Uterus (tissue), 4 donors: Measurements from ENCODE around the gene WDR91. TPM values are rescaled to one million over a fixed set of nuclear protein-coding genes. Genes with fewer than 3 reads are reported as not detected.

Source experiments
- DNase-seq, 2 donors: peaks; one replicate each; pipeline ENCODE4 v3.0.0-alpha.2; 2019 to 2020
- H3K27ac ChIP-seq, 2 donors: fragments of 200-600 bp; sonication (generic); 1 replicate in 1 of 2; 2 replicates in 1 of 2; pipeline ENCODE4 v1.5.1; 2016 to 2018
- H3K27me3 ChIP-seq, 2 donors: fragments of 200-600 bp; sonication (generic); one replicate each; pipeline ENCODE4 v1.5.1; 2018 to 2019; ENCODE audit warnings: control low read depth in 1 of 2
- H3K36me3 ChIP-seq, 2 donors: fragments of 200-600 bp; sonication (generic); one replicate each; pipeline ENCODE4 v1.5.1; 2019; ENCODE audit warnings: control low read depth in 1 of 2
- H3K4me1 ChIP-seq, 2 donors: fragments of 200-600 bp; sonication (generic); one replicate each; pipeline ENCODE4 v1.5.1; 2018 to 2019; ENCODE audit warnings: control low read depth in 1 of 2
- H3K4me3 ChIP-seq, 2 donors: fragments of 200-600 bp; sonication (generic); 1 replicate in 1 of 2; 2 replicates in 1 of 2; pipeline ENCODE4 v1.5.1; 2018 to 2019; ENCODE audit warnings: mild to moderate bottlenecking in 1 of 2
- H3K9me3 ChIP-seq, 2 donors: fragments of 200-600 bp; sonication (generic); one replicate each; pipeline ENCODE4 v1.5.1; 2019; ENCODE audit warnings: control low read depth in 1 of 2
- CTCF ChIP-seq, 4 experiments: fragments of 200-600 bp in 2 of 4; fragments of 450-650 bp in 2 of 4; sonication (generic) in 2 of 4; IDR thresholded peaks; one replicate each; pipeline ENCODE4 v1.5.1; 2016 to 2019; ENCODE audit warnings: antibody characterized with exemption in 4 of 4, mild to moderate bottlenecking in 2 of 4, moderate library complexity in 1 of 4
- POLR2A ChIP-seq, 2 donors: fragments of 450-650 bp; IDR thresholded peaks; one replicate each; pipeline ENCODE4 v1.6.1; 2016; ENCODE audit warnings: antibody characterized with exemption in 2 of 2, mild to moderate bottlenecking in 1 of 2, moderate library complexity in 1 of 2
- intact Hi-C: fragments of 100-400 bp; cut with DNase I; formaldehyde crosslinking; loops from one replicate; pipeline ENCODE4 v1.15.1; 2023; ENCODE audit warnings: low total_unique reads
- total RNA-seq, 4 donors: library from RNA; depleted of rRNA in 3 of 4; stranded (reverse); fragments of >200 nt in 3 of 4; gene quantifications; one replicate each; pipeline versions ENCODE4 v1.1.0 to v1.2.4, GENCODE V29; 2014 to 2023
- donor health status: DM: yes; HTN: yes; CAD: no.

Gene WDR91
- 10 to 100 TPM; 11.8 to 33.2 (median 17.1) TPM for total RNA-seq

DNA sequence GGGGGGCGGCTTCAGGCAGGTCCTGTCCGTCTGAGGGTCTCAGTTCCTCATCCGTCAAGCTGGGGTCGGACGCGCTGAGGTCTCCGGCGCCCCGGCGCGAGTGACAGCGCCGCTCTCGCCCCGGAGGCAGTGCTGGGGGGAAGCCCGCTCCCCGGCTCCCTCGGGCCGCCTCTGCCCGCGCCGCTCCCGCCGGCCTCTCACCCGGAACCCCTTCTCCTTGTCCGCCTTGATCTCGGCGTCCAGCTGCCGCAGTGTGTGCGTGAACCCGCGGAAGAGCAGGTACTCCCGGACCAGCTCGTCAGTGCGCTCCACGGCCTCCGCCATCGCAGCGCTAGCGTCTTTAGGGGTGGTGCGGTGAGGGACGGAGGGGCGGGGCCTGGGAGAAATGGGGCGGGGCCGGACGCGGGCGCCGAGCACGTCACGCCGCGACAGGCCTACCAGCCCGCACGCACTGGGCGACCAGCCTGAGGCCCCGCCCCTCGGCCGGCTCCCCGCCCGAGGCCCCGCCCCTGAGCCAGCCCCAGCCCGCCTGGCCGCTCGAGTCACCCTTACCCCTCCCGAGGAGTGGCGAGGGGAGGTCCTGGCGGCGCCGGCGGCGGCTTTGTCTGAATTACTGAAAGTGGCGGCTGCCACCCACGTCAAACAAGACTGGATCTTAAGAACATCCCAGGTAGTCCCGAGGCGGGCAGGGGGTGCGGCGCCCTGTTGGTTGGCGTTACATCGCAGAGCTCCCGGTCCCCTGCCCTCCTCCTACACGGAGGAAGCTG lies at the start of gene WDR91:
Gene WDR91 (minus strand): TSS at position 348 of the 767 bp plus-strand sequence. CDS start 24 bp downstream, at position 324.
- DNase-seq = peak; percentile 95 to 98
- peak within 1 kb of the TSS; percentile 95 to 96 for H3K27ac ChIP-seq
- TF ChIP-seq CTCF (IDR thresholded peaks at IDR 0.05) = peak in 3 of 4 experiments; percentile 2 to 29 (median 18)
- TF ChIP-seq POLR2A (IDR thresholded peaks at IDR 0.05) = peak; percentile 87 to 90
- H3K4me1 ChIP-seq = no peaks in the 10 kb centered on the region
- H3K36me3 ChIP-seq = no peaks in the 10 kb centered on the region
- H3K4me3 ChIP-seq = peak within 1 kb of the TSS; percentile 64 to 79
- H3K27me3 ChIP-seq = no peaks in the 10 kb centered on the region
- no peaks in the 10 kb centered on the region for H3K9me3 ChIP-seq
- intact Hi-C loops = no loop called here

DNA sequence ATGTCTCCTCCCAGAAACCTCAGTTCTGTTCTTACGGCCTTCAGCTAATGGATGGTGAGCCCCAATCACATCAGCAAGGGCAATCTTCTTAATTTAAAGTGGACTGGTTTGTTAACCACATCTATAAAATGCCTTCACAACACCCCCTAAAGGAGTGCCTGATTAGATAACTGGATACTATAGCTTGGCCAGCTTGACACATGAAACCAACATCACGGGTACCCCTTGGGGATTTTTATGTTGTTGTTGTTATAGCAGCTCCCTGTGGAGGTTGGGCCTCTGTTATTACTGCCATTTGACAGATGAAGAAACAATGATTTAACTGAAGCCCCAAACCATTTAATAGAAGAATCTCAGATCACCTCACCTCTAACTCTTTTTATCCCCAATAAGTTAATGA lies 49.1 kb upstream of the WDR91 start:
- H3K27me3 ChIP-seq = no peaks in the 10 kb centered on the region
- H3K9me3 ChIP-seq = no peaks in the 10 kb centered on the region
- no peak for TF ChIP-seq CTCF (IDR thresholded peaks at IDR 0.05)
- intact Hi-C loops = no loop called here
- H3K27ac ChIP-seq = no peak overlapping the region
- no peak overlapping the region for H3K4me3 ChIP-seq
- DNase-seq = no peak
- no peaks in the 10 kb centered on the region for H3K36me3 ChIP-seq
- no peaks in the 10 kb centered on the region for H3K4me1 ChIP-seq

DNA sequence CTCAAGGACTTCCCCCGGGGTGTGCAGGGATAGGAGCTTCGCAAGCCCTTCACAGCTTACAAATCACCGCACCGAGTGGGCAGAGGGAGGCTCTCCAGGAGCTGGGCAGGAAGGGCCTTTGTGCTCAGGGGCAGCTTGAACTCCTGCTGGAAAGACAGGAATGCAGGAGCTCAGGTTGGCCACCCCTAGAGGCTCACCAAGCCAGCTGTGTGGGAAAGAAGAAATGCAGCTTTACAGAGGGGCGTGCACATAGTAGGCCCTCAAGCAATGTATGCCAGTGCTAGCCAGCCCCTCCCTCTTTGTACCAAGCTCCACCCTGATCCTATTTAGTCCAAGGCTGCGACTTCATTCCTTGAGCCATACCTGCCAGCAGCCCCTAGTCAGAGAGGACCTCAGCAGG lies 48.4 kb upstream of the WDR91 start:
- H3K9me3 ChIP-seq = no peaks in the 10 kb centered on the region
- TF ChIP-seq CTCF (IDR thresholded peaks at IDR 0.05) (no peak), POLR2A (IDR thresholded peaks at IDR 0.05) (no peak)
- no peak for DNase-seq
- H3K27ac ChIP-seq = no peak overlapping the region
- H3K4me3 ChIP-seq = no peak overlapping the region
- no peaks in the 10 kb centered on the region for H3K4me1 ChIP-seq
- no peaks in the 10 kb centered on the region for H3K27me3 ChIP-seq
- intact Hi-C loops = no loop called here
- H3K36me3 ChIP-seq = no peaks in the 10 kb centered on the region

GRCh38 chr7:135258585-135258984 lies 47.3 kb upstream of the WDR91 start:
- Histone ChIP-seq H3K4me3 (no peak overlapping the region), H3K36me3 (no peaks in the 10 kb centered on the region)
- intact Hi-C loops = no loop called here

More at GRCh38 chr7:135258585-135258984, 47.3 kb upstream of the WDR91 start:
- Histone ChIP-seq H3K4me1 (peaks cover 0 to 3% of the 10 kb centered on the region in 2 donors), H3K9me3 (no peaks in the 10 kb centered on the region), H3K27ac (no peak overlapping the region), H3K27me3 (no peaks in the 10 kb centered on the region)
- no peak for TF ChIP-seq POLR2A (IDR thresholded peaks at IDR 0.05)
- TF ChIP-seq CTCF (IDR thresholded peaks at IDR 0.05) = no peak
- DNase-seq = no peak
